ENCODE results near the gene ADGRD1. TPM values are rescaled to one million over a fixed set of nuclear protein-coding genes. Genes with fewer than 3 reads are reported as not detected.

Gene ADGRD1
- total and polyA plus RNA-seq, 2 of the 8 experiments (the other 6 are each of a cell fraction or from before 2014, with no cell fraction given), result 0.36 to 0.48 TPM

GRCh38 chr12:131098178-131098981 is 144.7 kb downstream of the ADGRD1 start (continued):
- TF ChIP-seq CHD7 (IDR thresholded peaks at IDR 0.05; ENCODE audit: insufficient replicate concordance, low read length) (no peak), SP4 (IDR thresholded peaks at IDR 0.05; ENCODE audit: low read length) (no peak)

All from H1 (cell line).